ENCODE results near the gene RAET1L. TPM values are rescaled to one million over a fixed set of nuclear protein-coding genes. Genes with fewer than 3 reads are reported as not detected.
"Not testable (repeated sequence)": the region's sequence is repeated elsewhere in the genome, so short reads cannot be mapped to it uniquely, and the experiment has no call there.

RAET1L gene
- total RNA-seq, 1 donor from 2014 or later, result not detected

DNA sequence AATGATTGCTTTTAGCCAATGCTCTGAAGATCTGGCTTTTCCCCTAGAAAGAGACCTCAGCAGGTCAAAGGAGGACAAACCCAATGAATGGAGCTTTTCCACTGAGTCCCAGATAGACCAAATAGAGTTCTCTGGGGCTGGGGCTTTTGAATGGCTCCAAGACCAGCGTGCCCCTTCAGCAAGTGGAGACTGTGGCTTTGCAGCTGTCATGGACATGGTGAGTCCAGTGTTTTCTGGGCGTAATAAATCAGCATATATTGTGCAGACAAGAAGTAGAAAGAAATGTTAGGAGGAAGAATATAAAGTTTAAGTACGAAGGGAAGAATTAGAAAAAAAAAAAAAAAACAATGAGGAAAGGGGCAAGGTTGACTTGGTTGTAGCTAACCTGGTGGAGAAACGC, 33.5 kb downstream of the RAET1L start:
- no peak for DNase-seq (ENCODE audit: low read depth in 2 of 2)

GRCh38 chr6:149991472-149991795, 33.9 kb downstream of the RAET1L start:
- not testable (repeated sequence) for DNase-seq (ENCODE audit: low read depth in 2 of 2)

DNA sequence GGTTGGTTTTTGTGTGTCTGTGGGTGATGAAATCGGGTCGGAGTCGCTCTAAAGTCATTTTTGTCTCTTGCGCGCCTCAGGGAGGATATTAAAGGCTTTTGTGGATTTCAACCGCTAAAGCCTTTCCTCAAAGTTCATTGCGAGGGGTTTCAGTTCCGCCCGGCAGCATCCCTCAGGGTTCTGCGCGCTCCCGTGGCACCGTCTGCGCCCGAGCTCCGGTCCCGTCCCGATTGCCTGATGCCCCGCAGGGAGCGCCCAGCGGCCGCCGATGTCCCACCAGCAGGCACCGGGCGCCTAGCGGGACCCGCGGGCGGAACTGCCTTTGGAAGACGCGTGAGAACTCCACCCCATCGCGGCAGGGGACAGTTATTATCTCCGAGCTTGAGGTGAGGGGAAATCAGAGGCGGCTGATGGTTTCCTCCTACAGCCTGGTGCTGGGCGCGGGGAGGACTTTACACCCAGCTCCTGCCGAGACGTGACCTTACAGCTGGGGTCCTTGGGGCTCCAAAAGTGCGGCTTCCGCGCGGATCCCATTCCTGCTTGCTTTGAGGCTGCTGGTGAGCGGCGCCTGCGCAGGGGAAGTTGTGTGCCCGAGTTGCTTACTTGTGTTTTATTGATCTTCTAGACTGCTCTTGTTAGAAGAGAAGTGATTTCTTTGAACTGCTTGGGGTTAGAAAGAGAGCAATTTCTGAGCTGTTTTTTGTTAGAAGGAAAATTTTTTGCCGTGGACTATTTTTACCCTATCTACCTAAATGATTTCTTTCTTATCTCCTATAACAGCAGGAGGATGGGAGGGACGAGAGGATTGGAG, 34.5 kb downstream of the RAET1L start:
- DNase-seq (ENCODE audit: low read depth in 2 of 2), result no peak

DNA sequence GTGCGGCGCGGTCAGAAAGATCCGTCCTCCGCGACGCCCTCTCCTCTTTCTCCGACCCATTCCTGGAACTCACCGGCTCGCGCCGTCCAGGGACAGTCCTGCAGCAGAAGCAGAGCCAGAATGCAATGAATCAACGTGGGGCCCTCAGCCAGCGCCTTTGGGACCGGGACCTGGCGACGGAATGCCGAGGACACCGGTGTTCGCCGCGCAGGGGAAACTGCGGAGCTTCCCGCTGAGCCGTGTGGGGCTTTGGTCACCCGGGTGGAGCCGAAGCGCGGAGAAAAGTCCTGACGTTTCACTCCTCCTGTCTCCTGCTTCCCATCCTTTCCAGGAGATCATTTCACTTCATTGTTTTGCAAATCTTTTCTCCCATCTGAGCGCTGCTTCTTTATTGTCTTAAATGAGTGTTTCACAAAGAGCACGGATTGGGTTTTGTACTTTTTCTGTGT, 35.1 kb downstream of the RAET1L start:
- DNase-seq (ENCODE audit: low read depth in 2 of 2), result no peak

GRCh38 chr6:149988550-149989346, 36.6 kb downstream of the RAET1L start:
- DNase-seq (ENCODE audit: low read depth in 2 of 2), result no peak

GRCh38 chr6:149987602-149988107, 37.7 kb downstream of the RAET1L start:
- no peak for DNase-seq (ENCODE audit: low read depth in 2 of 2)

GRCh38 chr6:149985481-149985937, 39.8 kb downstream of the RAET1L start:
- peak in 1 of 2 donors; percentile 21 for DNase-seq (ENCODE audit: low read depth in 2 of 2)

- DNase-seq (ENCODE audit: low read depth in 2 of 2), result no peak
Observed at GRCh38 chr6:149984773-149985172, 40.6 kb downstream of the RAET1L start.

GRCh38 chr6:149983145-149983544, 42.2 kb downstream of the RAET1L start:
- DNase-seq (ENCODE audit: low read depth in 2 of 2), result no peak

DNA sequence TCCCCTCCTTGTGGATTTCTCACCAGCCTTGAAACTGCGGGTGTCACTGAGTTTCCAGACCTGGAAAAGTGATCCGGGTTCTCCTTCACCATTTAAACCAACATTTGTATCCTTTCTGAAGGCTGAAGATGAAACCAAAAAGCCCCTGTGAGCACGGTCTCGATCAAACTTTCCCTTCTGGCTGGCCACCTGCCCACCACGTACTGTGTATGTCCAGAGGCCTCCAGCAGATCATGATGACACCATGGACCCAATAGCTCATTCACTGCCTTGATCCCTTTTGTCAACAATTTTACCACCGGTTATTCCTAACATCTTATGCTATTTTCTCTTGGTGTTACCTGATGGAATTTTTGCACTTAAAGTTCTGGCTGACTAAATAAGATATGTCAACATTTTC, 46.0 kb downstream of the RAET1L start:
- no peak for DNase-seq (ENCODE audit: low read depth in 2 of 2)

- no peak for DNase-seq (ENCODE audit: low read depth in 2 of 2)
Observed at GRCh38 chr6:149978610-149979009, 46.7 kb downstream of the RAET1L start.

DNA sequence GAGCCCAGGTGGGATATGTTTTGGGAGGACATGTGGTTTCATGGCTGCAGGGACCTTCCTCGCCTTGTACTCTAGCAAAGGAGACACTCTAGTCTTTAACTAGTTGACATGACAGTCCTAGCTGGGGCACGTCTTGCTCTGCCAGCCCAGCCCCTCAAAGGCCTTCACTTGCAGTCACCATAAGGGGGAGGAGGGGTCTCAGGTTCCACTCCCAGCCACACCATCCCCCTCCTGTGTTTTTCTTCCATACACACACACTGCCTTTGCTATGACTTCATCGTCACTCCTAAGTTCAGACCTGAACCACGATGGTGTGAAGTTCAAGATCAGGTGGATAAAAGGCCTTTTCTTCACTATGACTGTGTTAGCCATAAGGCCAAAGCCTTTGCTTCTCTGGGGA, 48.1 kb downstream of the RAET1L start:
- DNase-seq (ENCODE audit: low read depth in 2 of 2), result no peak

GRCh38 chr6:149975400-149975799, 49.9 kb downstream of the RAET1L start:
- no peak for DNase-seq (ENCODE audit: low read depth in 2 of 2)

- no peak for DNase-seq (ENCODE audit: low read depth in 2 of 2)
Observed at GRCh38 chr6:149974825-149975224, 50.5 kb downstream of the RAET1L start.

GRCh38 chr6:149974394-149974793, 50.9 kb downstream of the RAET1L start:
- not testable (repeated sequence) for DNase-seq (ENCODE audit: low read depth in 2 of 2)

DNA sequence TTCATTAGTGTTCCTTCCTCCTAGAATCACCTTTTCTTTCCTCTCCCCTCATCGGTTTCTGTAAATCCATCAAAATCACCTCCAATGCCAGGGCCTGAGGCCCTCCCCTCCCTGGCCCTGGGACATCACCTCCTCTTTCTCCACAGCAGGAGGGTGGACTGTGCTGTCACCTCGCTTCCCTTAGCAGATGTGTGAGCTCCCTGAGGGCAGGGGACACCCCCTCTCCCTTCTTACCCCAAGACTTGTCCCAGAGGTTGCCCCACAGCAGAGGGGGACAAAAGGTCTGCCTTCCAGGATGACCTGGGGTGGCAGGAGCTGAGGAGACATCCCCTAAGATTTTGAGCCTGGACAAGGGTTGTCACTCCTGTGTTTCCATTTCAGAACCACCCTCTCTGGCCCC, 55.7 kb downstream of the RAET1L start:
- DNase-seq (ENCODE audit: low read depth in 2 of 2), result no peak

DNA sequence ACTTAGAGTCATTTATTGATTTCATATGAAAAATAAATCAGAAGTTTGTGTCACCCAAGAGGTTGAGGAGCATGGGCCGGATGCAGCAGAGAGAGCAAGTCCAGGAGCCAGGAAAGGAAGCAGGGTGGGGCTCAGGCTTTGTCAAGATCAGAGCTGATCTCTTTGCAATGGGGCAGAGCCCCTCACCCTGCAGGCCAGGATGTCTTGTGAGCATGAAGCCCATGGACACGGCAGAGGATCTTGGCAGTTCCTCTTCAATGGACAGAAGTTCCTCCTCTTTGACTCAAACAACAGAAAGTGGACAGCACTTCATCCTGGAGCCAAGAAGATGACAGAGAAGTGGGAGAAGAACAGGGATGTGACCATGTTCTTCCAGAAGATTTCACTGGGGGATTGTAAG, 56.4 kb downstream of the RAET1L start:
- DNase-seq (ENCODE audit: low read depth in 2 of 2), result not testable (repeated sequence)

Other genes starting within 250 kb of the RAET1L start
- gene LRP11, start 161.2 kb downstream of the RAET1L start, total RNA-seq, result 8.1 and 18.8 TPM in 2 replicates
- gene RAET1E, start 127.4 kb downstream of the RAET1L start, total RNA-seq, result under 0.01 TPM in 1 of 2 replicates, not detected in the other
- 0.20 and 0.22 TPM in 2 replicates for gene RAET1G, start 102.4 kb downstream of the RAET1L start, total RNA-seq
- 0.79 and 2.4 TPM in 2 replicates for gene ULBP2, start 83.5 kb downstream of the RAET1L start, total RNA-seq
- gene ULBP1, start 61.6 kb downstream of the RAET1L start, total RNA-seq, result under 0.01 and 0.22 TPM in 2 replicates
- 2.4 and 4.8 TPM in 2 replicates for gene ULBP3, start 43.6 kb upstream of the RAET1L start, total RNA-seq
- not detected in 2 replicates for gene PPP1R14C, start 117.5 kb upstream of the RAET1L start, total RNA-seq

Data from lung microvascular endothelial cell (primary cell).